Nucleus accumbens (tissue), 56 donors: Measurements from ENCODE around the gene GPR132.
"Not testable (repeated sequence)": the region's sequence is repeated elsewhere in the genome, so short reads cannot be mapped to it uniquely, and the experiment has no call there.

Source experiments
- DNase-seq, 56 donors: peaks; one replicate each; lab custom pipeline; 2025; lab: John Stamatoyannopoulos, UW

The GPR132 gene

GRCh38 chr14:105092171-105093037 lies 27.2 kb upstream of the GPR132 start:
- DNase-seq: no peak

GRCh38 chr14:105091517-105092170 lies 26.4 kb upstream of the GPR132 start:
- DNase-seq: no peak

GRCh38 chr14:105091054-105091516 lies 25.9 kb upstream of the GPR132 start:
- no peak for DNase-seq

GRCh38 chr14:105090493-105091053 lies 25.3 kb upstream of the GPR132 start:
- DNase-seq: peak in 39 of 56 donors; percentile 17 to 83 (median 48)

GRCh38 chr14:105089746-105090492 lies 24.7 kb upstream of the GPR132 start:
- DNase-seq: no peak

GRCh38 chr14:105088812-105089745 lies 23.8 kb upstream of the GPR132 start:
- DNase-seq: no peak

- no peak for DNase-seq
Observed at GRCh38 chr14:105087963-105088811, 23.0 kb upstream of the GPR132 start.

GRCh38 chr14:105087308-105087962 lies 22.2 kb upstream of the GPR132 start:
- no peak for DNase-seq

GRCh38 chr14:105086833-105087307 lies 21.6 kb upstream of the GPR132 start:
- DNase-seq: peak in 9 of 56 donors; percentile 12 to 61 (median 38)

- no peak for DNase-seq
Observed at GRCh38 chr14:105085766-105086165, 20.5 kb upstream of the GPR132 start.

GRCh38 chr14:105084741-105085571 lies 19.7 kb upstream of the GPR132 start:
- no peak for DNase-seq

GRCh38 chr14:105083926-105084685 lies 18.9 kb upstream of the GPR132 start:
- no peak for DNase-seq

GRCh38 chr14:105082703-105083102 lies 17.5 kb upstream of the GPR132 start:
- DNase-seq: no peak

- not testable (repeated sequence) for DNase-seq
Observed at GRCh38 chr14:105081473-105081872, 16.2 kb upstream of the GPR132 start.

GRCh38 chr14:105080161-105080560 lies 14.9 kb upstream of the GPR132 start:
- DNase-seq: no peak

- DNase-seq: no peak
Observed at GRCh38 chr14:105078294-105078693, 13.1 kb upstream of the GPR132 start.
